Neural cell (in vitro differentiated cells): ENCODE data around the gene PARL. TPM values are rescaled to one million over a fixed set of nuclear protein-coding genes. Genes with fewer than 3 reads are reported as not detected.

Experiments used
- H2AFZ ChIP-seq: fragments of 200-600, 300-800 bp; sonication (generic), shearing (Covaris generic); 2 replicates; pipeline ENCODE4 v1.6.0; 2014; ENCODE audit warnings: low read depth, mild to moderate bottlenecking, antibody characterized with exemption, low read length, moderate library complexity
- H3F3A ChIP-seq: fragments of 200-600 bp; shearing (Covaris generic); 2 replicates; pipeline ENCODE4 v1.6.1; 2016; ENCODE audit warnings: mild to moderate bottlenecking, moderate library complexity, mixed read lengths, antibody characterized with exemption, low read length; ENCODE audit not compliant: insufficient read depth, poor library complexity, severe bottlenecking
- H3K27ac ChIP-seq: fragments of 200-600, 300-800 bp; sonication (generic), shearing (Covaris generic); 2 replicates; pipeline ENCODE4 v1.5.1; 2014; ENCODE audit warnings: mild to moderate bottlenecking, low read length, moderate library complexity
- H3K27me3 ChIP-seq: fragments of 300-800, 200-600 bp; sonication (generic), shearing (Covaris generic); 2 replicates; pipeline ENCODE4 v1.6.0; 2014; ENCODE audit warnings: mild to moderate bottlenecking, low read depth, low read length, moderate library complexity; ENCODE audit not compliant: insufficient read depth
- H3K36me3 ChIP-seq: fragments of 300-800, 200-600 bp; sonication (generic), shearing (Covaris generic); 2 replicates; pipeline ENCODE4 v1.5.1; 2014; ENCODE audit warnings: mild to moderate bottlenecking, antibody characterized with exemption, low read length, moderate library complexity; ENCODE audit not compliant: insufficient read depth
- H3K4me2 ChIP-seq: fragments of 300-800, 200-600 bp; sonication (generic), shearing (Covaris generic); 2 replicates; pipeline ENCODE4 v1.6.0; 2014; ENCODE audit warnings: mild to moderate bottlenecking, low read length
- H3K4me3 ChIP-seq: fragments of 300-800, 200-600 bp; sonication (generic), shearing (Covaris generic); 2 replicates; pipeline ENCODE4 v1.5.1; 2014; ENCODE audit warnings: mild to moderate bottlenecking, low read length, moderate library complexity
- H3K79me2 ChIP-seq: fragments of 200-600 bp; shearing (Covaris generic); replicated peaks from 2 replicates; pipeline ENCODE4 v1.6.0; 2014; ENCODE audit warnings: mild to moderate bottlenecking, low read length, moderate library complexity; ENCODE audit not compliant: insufficient read depth
- H3K9ac ChIP-seq: fragments of 300-800, 200-600 bp; sonication (generic), shearing (Covaris generic); 2 replicates; pipeline ENCODE4 v1.6.1; 2016; ENCODE audit warnings: mild to moderate bottlenecking, low read length, mixed read lengths
- H3K9me2 ChIP-seq: fragments of 200-600 bp; shearing (Covaris generic); 2 replicates; pipeline ENCODE4 v1.6.1; 2016; ENCODE audit warnings: mild to moderate bottlenecking, low read length, mixed read lengths; ENCODE audit not compliant: insufficient read depth
- H3K9me3 ChIP-seq: fragments of 200-600, 300-800 bp; sonication (generic), shearing (Covaris generic); 2 replicates; pipeline ENCODE4 v1.6.1; 2016; ENCODE audit warnings: mild to moderate bottlenecking, mixed run types, low read length, moderate library complexity, mixed read lengths
- H4K20me1 ChIP-seq: fragments of 200-600 bp; shearing (Covaris generic); 2 replicates; pipeline ENCODE4 v1.6.1; 2016; ENCODE audit warnings: mild to moderate bottlenecking, mixed run types; ENCODE audit not compliant: insufficient read depth
- EP300 ChIP-seq: fragments of 450-650 bp; conservative IDR thresholded peaks from 2 replicates; pipeline ENCODE4 v1.6.1; 2014; ENCODE audit warnings: antibody characterized with exemption, mild to moderate bottlenecking, moderate library complexity; ENCODE audit not compliant: poor library complexity, severe bottlenecking
- EZH2 ChIP-seq: fragments of 200-600, 300-800 bp; shearing (Covaris generic), sonication (generic); IDR thresholded peaks from 2 replicates; pipeline ENCODE4 v1.6.1; 2014; ENCODE audit warnings: antibody characterized with exemption, low read length, borderline replicate concordance, mild to moderate bottlenecking; ENCODE audit not compliant: insufficient read depth, poor library complexity, severe bottlenecking
- MXI1 ChIP-seq: fragments of 450-650 bp; conservative IDR thresholded peaks from 2 replicates; pipeline ENCODE4 v1.6.1; 2014; ENCODE audit warnings: antibody characterized with exemption, mild to moderate bottlenecking; ENCODE audit not compliant: poor library complexity, severe bottlenecking
- POLR2AphosphoS5 ChIP-seq: IDR thresholded peaks from 2 replicates; pipeline ENCODE4 v1.6.1; 2012
- RAD21 ChIP-seq: fragments of 450-650 bp; conservative IDR thresholded peaks from 2 replicates; pipeline ENCODE4 v1.6.1; 2014; ENCODE audit warnings: antibody characterized with exemption, mild to moderate bottlenecking, moderate library complexity
- SMC3 ChIP-seq: fragments of 450-650 bp; conservative IDR thresholded peaks from 2 replicates; pipeline ENCODE4 v1.6.1; 2014; ENCODE audit warnings: antibody characterized with exemption, mild to moderate bottlenecking, moderate library complexity; ENCODE audit not compliant: poor library complexity
- TAF1 ChIP-seq: IDR thresholded peaks from 2 replicates; pipeline ENCODE4 v1.6.1; 2012; ENCODE audit warnings: low read depth
- polyA plus RNA-seq: library from polyadenylated mRNA; depleted of rRNA; stranded (reverse); fragments of >200 nt; gene quantifications from 2 replicates; pipeline ENCODE4 v1.2.3, GENCODE V29; 2014
- TF ChIP-seq, protein P1 (sequence below): fragments of 450-650 bp; IDR thresholded peaks from 2 replicates; pipeline ENCODE4 v1.5.1; 2014; ENCODE audit warnings: antibody characterized with exemption, mild to moderate bottlenecking, moderate library complexity; ENCODE audit not compliant: poor library complexity, severe bottlenecking
- TF ChIP-seq, protein P2 (sequence below): IDR thresholded peaks from 2 replicates; pipeline ENCODE4 v1.6.1; 2012; ENCODE audit warnings: borderline replicate concordance

PARL gene
- polyA plus RNA-seq, 1 donor from 2014 or later, result 59.2 TPM

DNA sequence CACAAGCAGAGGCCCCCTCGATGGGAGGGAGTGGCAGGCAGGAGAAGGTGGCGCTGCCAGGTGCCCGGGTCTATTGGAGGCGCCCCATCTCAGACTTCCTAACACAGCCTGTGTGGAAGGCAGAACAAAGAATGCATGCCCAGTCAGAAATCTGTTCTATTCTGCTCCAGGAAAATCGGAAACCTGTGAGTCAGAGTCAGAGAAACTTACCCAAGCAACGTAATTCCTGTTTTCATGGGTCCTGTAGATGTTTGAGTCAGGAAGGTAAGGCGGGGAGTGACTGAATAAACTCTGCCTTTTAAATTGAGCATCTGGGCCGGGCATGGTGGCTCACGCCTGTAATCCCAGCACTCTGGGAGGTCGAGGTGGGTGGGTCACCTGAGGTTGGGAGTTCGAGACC is 73.0 kb downstream of the PARL start:
- H3K9me3 ChIP-seq, result no peaks in the 10 kb centered on the region
- TF ChIP-seq RAD21 (no peak), SMC3 (no peak), POLR2AphosphoS5 (no peak), EZH2 (no peak), EP300 (no peak), MXI1 (no peak), TAF1 (no peak)
- TF ChIP-seq, protein P1, sequence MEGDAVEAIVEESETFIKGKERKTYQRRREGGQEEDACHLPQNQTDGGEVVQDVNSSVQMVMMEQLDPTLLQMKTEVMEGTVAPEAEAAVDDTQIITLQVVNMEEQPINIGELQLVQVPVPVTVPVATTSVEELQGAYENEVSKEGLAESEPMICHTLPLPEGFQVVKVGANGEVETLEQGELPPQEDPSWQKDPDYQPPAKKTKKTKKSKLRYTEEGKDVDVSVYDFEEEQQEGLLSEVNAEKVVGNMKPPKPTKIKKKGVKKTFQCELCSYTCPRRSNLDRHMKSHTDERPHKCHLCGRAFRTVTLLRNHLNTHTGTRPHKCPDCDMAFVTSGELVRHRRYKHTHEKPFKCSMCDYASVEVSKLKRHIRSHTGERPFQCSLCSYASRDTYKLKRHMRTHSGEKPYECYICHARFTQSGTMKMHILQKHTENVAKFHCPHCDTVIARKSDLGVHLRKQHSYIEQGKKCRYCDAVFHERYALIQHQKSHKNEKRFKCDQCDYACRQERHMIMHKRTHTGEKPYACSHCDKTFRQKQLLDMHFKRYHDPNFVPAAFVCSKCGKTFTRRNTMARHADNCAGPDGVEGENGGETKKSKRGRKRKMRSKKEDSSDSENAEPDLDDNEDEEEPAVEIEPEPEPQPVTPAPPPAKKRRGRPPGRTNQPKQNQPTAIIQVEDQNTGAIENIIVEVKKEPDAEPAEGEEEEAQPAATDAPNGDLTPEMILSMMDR, result no peak
- TF ChIP-seq, protein P2, sequence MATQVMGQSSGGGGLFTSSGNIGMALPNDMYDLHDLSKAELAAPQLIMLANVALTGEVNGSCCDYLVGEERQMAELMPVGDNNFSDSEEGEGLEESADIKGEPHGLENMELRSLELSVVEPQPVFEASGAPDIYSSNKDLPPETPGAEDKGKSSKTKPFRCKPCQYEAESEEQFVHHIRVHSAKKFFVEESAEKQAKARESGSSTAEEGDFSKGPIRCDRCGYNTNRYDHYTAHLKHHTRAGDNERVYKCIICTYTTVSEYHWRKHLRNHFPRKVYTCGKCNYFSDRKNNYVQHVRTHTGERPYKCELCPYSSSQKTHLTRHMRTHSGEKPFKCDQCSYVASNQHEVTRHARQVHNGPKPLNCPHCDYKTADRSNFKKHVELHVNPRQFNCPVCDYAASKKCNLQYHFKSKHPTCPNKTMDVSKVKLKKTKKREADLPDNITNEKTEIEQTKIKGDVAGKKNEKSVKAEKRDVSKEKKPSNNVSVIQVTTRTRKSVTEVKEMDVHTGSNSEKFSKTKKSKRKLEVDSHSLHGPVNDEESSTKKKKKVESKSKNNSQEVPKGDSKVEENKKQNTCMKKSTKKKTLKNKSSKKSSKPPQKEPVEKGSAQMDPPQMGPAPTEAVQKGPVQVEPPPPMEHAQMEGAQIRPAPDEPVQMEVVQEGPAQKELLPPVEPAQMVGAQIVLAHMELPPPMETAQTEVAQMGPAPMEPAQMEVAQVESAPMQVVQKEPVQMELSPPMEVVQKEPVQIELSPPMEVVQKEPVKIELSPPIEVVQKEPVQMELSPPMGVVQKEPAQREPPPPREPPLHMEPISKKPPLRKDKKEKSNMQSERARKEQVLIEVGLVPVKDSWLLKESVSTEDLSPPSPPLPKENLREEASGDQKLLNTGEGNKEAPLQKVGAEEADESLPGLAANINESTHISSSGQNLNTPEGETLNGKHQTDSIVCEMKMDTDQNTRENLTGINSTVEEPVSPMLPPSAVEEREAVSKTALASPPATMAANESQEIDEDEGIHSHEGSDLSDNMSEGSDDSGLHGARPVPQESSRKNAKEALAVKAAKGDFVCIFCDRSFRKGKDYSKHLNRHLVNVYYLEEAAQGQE, result no peak
- H3K9me2 ChIP-seq, result no peaks in the 10 kb centered on the region
- H3K4me3 ChIP-seq, result no peak overlapping the region
- no peak overlapping the region for H3K4me2 ChIP-seq
- H2AFZ ChIP-seq, result no peak overlapping the region
- peaks cover 24% of the 10 kb centered on the region for H3K36me3 ChIP-seq
- no peaks in the 10 kb centered on the region for H4K20me1 ChIP-seq
- no peaks in the 10 kb centered on the region for H3F3A ChIP-seq
- no peaks in the 10 kb centered on the region for H3K27me3 ChIP-seq
- H3K9ac ChIP-seq, result no peak overlapping the region
- no peaks in the 10 kb centered on the region for H3K79me2 ChIP-seq
- H3K27ac ChIP-seq, result no peak overlapping the region

DNA sequence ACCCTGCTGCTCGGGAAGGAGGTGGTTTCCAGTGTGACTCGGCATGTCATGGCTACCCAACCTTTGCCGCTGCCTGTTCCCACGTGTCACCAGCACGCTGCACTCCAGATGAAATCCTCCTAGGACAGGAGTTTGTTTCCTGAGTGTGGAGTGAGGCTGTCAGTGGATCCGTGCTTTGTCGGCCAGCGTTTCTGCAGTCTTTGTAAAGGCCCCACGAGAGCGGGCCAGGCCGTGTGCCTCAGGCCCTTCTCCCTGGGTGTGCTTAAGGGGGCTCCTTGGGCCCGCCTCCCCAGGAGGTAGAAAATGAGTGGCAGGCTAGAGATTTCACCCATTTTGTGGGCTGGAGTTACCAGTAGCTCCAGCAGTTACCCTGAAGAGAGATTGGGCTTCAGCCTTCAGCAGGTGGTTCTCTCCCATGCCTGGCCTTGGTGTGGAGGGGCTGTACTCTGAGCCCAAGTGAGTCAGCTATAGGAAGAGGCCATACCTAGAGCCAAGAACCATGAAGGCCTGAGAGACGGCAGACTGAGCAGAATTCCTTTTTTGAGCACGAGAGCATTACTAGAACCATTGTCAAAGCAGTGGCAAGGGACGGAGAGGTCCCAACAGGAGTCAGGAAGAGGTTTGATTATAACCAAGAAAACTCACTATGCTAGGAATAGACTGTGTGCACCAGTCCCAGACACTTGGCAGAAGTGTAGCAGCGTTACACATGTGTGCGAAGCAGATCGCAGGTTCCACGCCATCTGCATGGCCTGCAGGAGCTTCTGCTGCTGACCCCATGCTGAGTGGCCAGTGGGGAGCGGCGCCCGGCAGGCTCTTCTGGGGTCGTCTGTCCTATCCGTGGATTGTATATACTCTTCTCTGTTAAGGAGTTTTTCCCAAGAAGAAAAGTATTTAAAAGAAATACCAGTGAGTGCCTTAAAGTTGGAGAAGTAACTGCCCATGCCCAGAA is 73.8 kb downstream of the PARL start:
- Histone ChIP-seq H3K4me3 (no peak overlapping the region), H3F3A (no peaks in the 10 kb centered on the region), H3K9ac (no peak overlapping the region), H3K4me2 (no peak overlapping the region), H3K9me3 (no peaks in the 10 kb centered on the region), H4K20me1 (no peaks in the 10 kb centered on the region), H3K36me3 (peaks cover 29% of the 10 kb centered on the region), H3K9me2 (no peaks in the 10 kb centered on the region), H2AFZ (no peak overlapping the region), H3K27ac (no peak overlapping the region), H3K79me2 (no peaks in the 10 kb centered on the region), H3K27me3 (no peaks in the 10 kb centered on the region)
- TF ChIP-seq EP300 (no peak), EZH2 (no peak), MXI1 (no peak), TAF1 (no peak)
